Panc1 (cell line): ENCODE data around the gene TMEM217. TPM values are rescaled to one million over a fixed set of nuclear protein-coding genes. Genes with fewer than 3 reads are reported as not detected.

ENCODE experiments used
- ATAC-seq: fragments of 200-7000 bp; cut with Tn5 transposase; 2 replicates; pipeline ENCODE4 v1.9.1; 2020; ENCODE audit warnings: mild to moderate bottlenecking, moderate library complexity
- BruUV-seq: library from RNA; stranded (reverse); fragments of 400-500 nt; replicated peaks from 2 replicates; lab custom pipeline; 2021; lab: Mats Ljungman, UMichigan
- CTCF ChIA-PET: fragments of 300-600 bp; sonication (Branson Sonifier 250); formaldehyde crosslinking; loops from one replicate; lab custom pipeline; 2022; ENCODE audit warnings: antibody characterized with exemption; lab: Charles Lee
- POLR2A ChIA-PET: fragments of 300-600 bp; sonication (Branson Sonifier 250); formaldehyde crosslinking; loops from one replicate; lab custom pipeline; 2022; ENCODE audit warnings: antibody characterized with exemption; lab: Charles Lee
- DNase-seq: peaks from one replicate; pipeline ENCODE4 v3.0.0-alpha.2; 2010; ENCODE audit warnings: low read depth, low spot score
- H3K27ac ChIP-seq: 2 replicates; pipeline ENCODE4 v1.5.1; 2011; ENCODE audit warnings: mild to moderate bottlenecking, low read length, inconsistent platforms
- H3K27me3 ChIP-seq: fragments of 200-500 bp; sonication (Bioruptor generic); 2 replicates; pipeline ENCODE4 v1.6.0; 2014; ENCODE audit warnings: low read length, inconsistent platforms; ENCODE audit not compliant: control insufficient read depth, insufficient read depth
- H3K36me3 ChIP-seq: fragments of 200-500 bp; sonication (Bioruptor generic); 2 replicates; pipeline ENCODE4 v1.5.1; 2014; ENCODE audit warnings: inconsistent platforms, mild to moderate bottlenecking, low read length, moderate library complexity; ENCODE audit not compliant: control insufficient read depth, insufficient read depth
- H3K4me1 ChIP-seq: 2 replicates; pipeline ENCODE4 v1.5.1; 2011; ENCODE audit warnings: inconsistent platforms, mild to moderate bottlenecking, low read length, moderate library complexity; ENCODE audit not compliant: control insufficient read depth, insufficient read depth
- H3K4me3 ChIP-seq, 2 experiments: 2 replicates each; pipeline ENCODE4 v1.5.1; 2011 to 2012; ENCODE audit warnings: low read depth in 2 of 2, low read length in 2 of 2, mild to moderate bottlenecking in 2 of 2, inconsistent platforms in 1 of 2, moderate library complexity in 1 of 2
- H3K9me3 ChIP-seq: fragments of 200-500 bp; sonication (Bioruptor generic); 2 replicates; pipeline ENCODE4 v1.5.1; 2014; ENCODE audit warnings: low read depth, mild to moderate bottlenecking, inconsistent platforms, low read length, moderate library complexity; ENCODE audit not compliant: control insufficient read depth, insufficient read depth
- CTCF ChIP-seq: fragments of 450-650 bp; IDR thresholded peaks from 2 replicates; pipeline ENCODE4 v1.5.1; 2017; ENCODE audit warnings: mild to moderate bottlenecking
- POLR2AphosphoS5 ChIP-seq: IDR thresholded peaks from 2 replicates; pipeline ENCODE4 v1.6.1; 2012; ENCODE audit warnings: mild to moderate bottlenecking, low read depth, low read length, moderate library complexity
- REST ChIP-seq, 2 experiments: IDR thresholded peaks; 2 replicates each; pipeline ENCODE4 v1.6.1; 2011 to 2012; ENCODE audit warnings: low read depth in 2 of 2, control low read depth in 1 of 2, low read length in 1 of 2, mild to moderate bottlenecking in 1 of 2, moderate library complexity in 1 of 2; ENCODE audit not compliant: insufficient read depth in 1 of 2
- SIN3A ChIP-seq: IDR thresholded peaks from 2 replicates; pipeline ENCODE4 v1.6.1; 2012; ENCODE audit warnings: low read depth, mild to moderate bottlenecking, low read length, moderate library complexity, borderline replicate concordance; ENCODE audit not compliant: insufficient read depth
- TCF7L2 ChIP-seq: IDR thresholded peaks from 2 replicates; pipeline ENCODE4 v1.6.1; 2011; ENCODE audit warnings: mild to moderate bottlenecking, low read depth, low read length, inconsistent platforms
- in situ Hi-C: cut with HindIII; loops from 2 replicates; pipeline ENCODE4 v1.10.0; 2016; ENCODE audit warnings: low sequenced_read_pairs, low pct_unique_long_range_greater_than_20kb
- intact Hi-C: fragments of 100-400 bp; cut with micrococcal nuclease; formaldehyde crosslinking; loops from one replicate; pipeline ENCODE4 v1.10.0; 2022; ENCODE audit not compliant: unreplicated experiment
- total RNA-seq: library from RNA; stranded (reverse); gene quantifications from one replicate; pipeline ENCODE4 v1.2.1, GENCODE V29; 2021; ENCODE audit not compliant: unreplicated experiment

The TMEM217 gene
- total RNA-seq, 1 experiment from 2014 or later: 4.0 TPM

- Histone ChIP-seq H3K27me3 (no peaks in the 10 kb centered on the region), H3K36me3 (peaks cover 12% of the 10 kb centered on the region), H3K27ac (peak overlapping the region; percentile 96), H3K4me1 (peaks cover 31% of the 10 kb centered on the region), H3K9me3 (no peaks in the 10 kb centered on the region), H3K4me3 (peak overlapping the region; percentile 80 to 81)
- intact Hi-C loops: loop anchor here (5.0 kb wide), 1 partner anchor 39 kb away; no protein-coding TSS in a partner anchor
- no peak for ATAC-seq
- CTCF ChIA-PET: interaction anchor here (0.5 to 3.4 kb wide), 12 partner anchors 15 to 412 kb away, joined by 3 to 23 read pairs (median 4); no protein-coding TSS in a partner anchor
- no peak for DNase-seq
- TF ChIP-seq POLR2AphosphoS5 (no peak), CTCF (no peak)
- in situ Hi-C loops: no loop called here
- no TSS peak for BruUV-seq
- POLR2A ChIA-PET: interaction anchor here (0.9 kb wide), 2 partner anchors 43 to 112 kb away, joined by 3 to 4 read pairs; no protein-coding TSS in a partner anchor
Measured at GRCh38 chr6:37171201-37171969, 86.6 kb downstream of the TMEM217 start.

GRCh38 chr6:37170273-37171200 lies 87.4 kb downstream of the TMEM217 start:
- H3K36me3 ChIP-seq: peaks cover 12% of the 10 kb centered on the region
- H3K4me1 ChIP-seq: peaks cover 31% of the 10 kb centered on the region
- no TSS peak for BruUV-seq
- ChIA-PET POLR2A (interaction anchor here (0.6 to 0.9 kb wide), 4 partner anchors 43 to 142 kb away, joined by 3 to 10 read pairs (median 4); no protein-coding TSS in a partner anchor), CTCF (interaction anchor here (0.5 to 3.4 kb wide), 9 partner anchors 14 to 151 kb away, joined by 3 to 23 read pairs (median 4); no protein-coding TSS in a partner anchor)
- DNase-seq (no peak), ATAC-seq (peak; percentile 61)
- H3K9me3 ChIP-seq: no peaks in the 10 kb centered on the region
- intact Hi-C loops: loop anchor here (5.0 kb wide), 1 partner anchor 38 kb away; no protein-coding TSS in a partner anchor
- TF ChIP-seq POLR2AphosphoS5 (0 out of 2 replicates have a peak, but pooled peaks have one; percentile 17), SIN3A (no peak), CTCF (peak; percentile 49), REST (IDR thresholded peaks at IDR 0.05; ENCODE audit: insufficient read depth in 1 of 2, low read depth in 2 of 2, low read length in 1 of 2) (no peak), TCF7L2 (no peak)
- H3K27me3 ChIP-seq: no peaks in the 10 kb centered on the region
- peak overlapping the region; percentile 96 for H3K27ac ChIP-seq
- peak overlapping the region; percentile 80 to 81 for H3K4me3 ChIP-seq
- in situ Hi-C loops: no loop called here
